Skeletal muscle satellite cell (primary cell): Measurements from ENCODE around the gene EMC10.

Source experiments
- H3K27me3 ChIP-seq: 2 replicates; pipeline ENCODE4 v1.7.0; 2013; ENCODE audit warnings: low read length; ENCODE audit not compliant: control insufficient read depth, insufficient read depth
- H3K36me3 ChIP-seq: 2 replicates; pipeline ENCODE4 v1.7.0; 2013; ENCODE audit warnings: mild to moderate bottlenecking, control low read depth, low read length; ENCODE audit not compliant: insufficient read depth
- H3K4me1 ChIP-seq: 2 replicates; pipeline ENCODE4 v1.7.0; 2013; ENCODE audit warnings: low read length; ENCODE audit not compliant: control insufficient read depth, insufficient read depth
- H3K4me2 ChIP-seq: 2 replicates; pipeline ENCODE4 v1.7.0; 2013; ENCODE audit warnings: mild to moderate bottlenecking, low read length
- H3K4me3 ChIP-seq: 2 replicates; pipeline ENCODE4 v1.7.0; 2013; ENCODE audit warnings: low read length
- H3K9ac ChIP-seq: 2 replicates; pipeline ENCODE4 v1.7.0; 2013; ENCODE audit warnings: mild to moderate bottlenecking, low read depth, low read length, moderate library complexity
- H3K9me3 ChIP-seq: replicated peaks from 2 replicates; pipeline ENCODE4 v1.7.0; 2013; ENCODE audit warnings: mild to moderate bottlenecking, control low read depth, low read length

The EMC10 gene

DNA sequence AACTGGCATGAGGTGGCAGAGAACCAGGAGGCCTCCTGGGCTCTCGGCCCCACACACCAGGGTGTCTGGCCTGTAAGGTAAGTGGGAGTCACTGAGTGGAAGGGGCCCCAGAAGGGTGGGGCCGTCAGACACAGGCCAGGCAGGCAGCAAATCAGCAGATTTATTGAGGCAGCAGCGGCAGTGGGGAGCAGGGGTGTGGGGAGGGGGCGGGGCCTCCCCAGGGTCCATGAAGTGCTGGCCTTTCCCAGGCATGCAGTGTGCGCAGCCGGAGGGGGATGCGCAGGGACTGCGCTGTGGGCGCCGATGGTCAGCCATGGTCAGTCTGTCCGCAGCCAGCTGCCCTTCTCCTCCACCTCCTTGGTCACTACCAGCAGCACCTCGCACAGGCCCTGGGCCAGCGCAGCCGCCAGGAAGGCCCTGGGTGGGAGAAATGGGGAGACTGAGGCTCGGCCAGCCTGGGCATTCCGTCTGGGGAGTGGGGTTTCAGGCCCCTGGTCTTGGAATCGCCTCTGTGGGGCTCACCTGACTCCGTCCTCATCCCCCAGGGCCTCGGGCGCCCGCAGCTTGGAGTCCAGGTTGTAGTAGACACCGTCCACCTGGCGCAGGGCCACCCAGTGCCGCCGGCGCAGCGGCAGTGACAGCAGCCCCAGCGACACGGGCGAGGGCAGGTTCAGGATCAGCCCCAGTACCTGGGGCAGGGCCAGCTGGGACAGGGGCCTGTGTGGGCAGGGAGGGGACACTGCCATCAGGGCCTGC lies 29.7 kb downstream of the EMC10 start:
- Histone ChIP-seq H3K4me3 (no peak overlapping the region), H3K9ac (no peak overlapping the region), H3K27me3 (peaks cover 7% of the 10 kb centered on the region), H3K4me1 (peaks cover 7% of the 10 kb centered on the region), H3K9me3 (no peaks in the 10 kb centered on the region), H3K4me2 (no peak overlapping the region), H3K36me3 (no peaks in the 10 kb centered on the region)

DNA sequence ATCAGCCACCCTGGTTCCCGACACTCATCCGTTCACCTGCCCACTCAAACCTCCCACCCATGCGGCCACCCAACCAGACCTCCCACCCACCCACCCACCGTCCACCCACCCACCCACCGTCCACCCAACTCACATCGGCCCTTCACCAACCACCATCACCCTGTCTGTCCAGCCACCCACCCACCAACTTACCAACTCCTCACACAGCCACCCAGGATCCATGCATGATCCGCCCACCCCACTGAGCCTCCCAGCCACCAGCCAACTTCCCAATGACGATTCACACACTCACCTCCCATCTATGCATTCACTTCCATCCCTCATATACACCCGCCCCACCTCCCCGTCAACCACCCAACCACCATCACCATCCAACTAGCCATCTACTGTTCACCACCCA lies 30.4 kb downstream of the EMC10 start:
- peaks cover under 1% of the 10 kb centered on the region for H3K27me3 ChIP-seq
- no peaks in the 10 kb centered on the region for H3K36me3 ChIP-seq
- H3K4me2 ChIP-seq: no peak overlapping the region
- H3K4me3 ChIP-seq: no peak overlapping the region
- H3K9me3 ChIP-seq: no peaks in the 10 kb centered on the region
- no peak overlapping the region for H3K9ac ChIP-seq
- H3K4me1 ChIP-seq: peaks cover 7% of the 10 kb centered on the region

DNA sequence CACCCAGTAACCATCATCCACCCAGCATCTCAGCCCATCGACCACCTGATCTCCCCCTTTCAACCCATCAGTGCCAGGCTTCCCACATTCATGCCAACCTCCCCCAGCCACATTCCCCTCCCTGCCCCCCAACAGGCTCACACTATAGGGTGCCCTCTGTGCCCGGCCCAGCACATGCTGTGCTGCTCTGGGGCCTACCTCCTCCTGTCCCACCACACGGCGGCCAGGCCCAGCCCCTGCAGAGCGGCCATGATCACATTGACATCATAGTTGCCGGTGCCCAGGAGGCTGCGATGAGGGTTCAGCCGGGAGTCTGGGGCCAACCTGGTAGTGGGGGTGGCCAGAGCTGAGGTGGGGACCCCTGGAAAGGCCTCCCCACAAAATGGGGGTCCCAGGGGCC lies 31.1 kb downstream of the EMC10 start:
- Histone ChIP-seq H3K9me3 (no peaks in the 10 kb centered on the region), H3K4me3 (no peak overlapping the region), H3K4me1 (peaks cover 7% of the 10 kb centered on the region), H3K36me3 (no peaks in the 10 kb centered on the region), H3K27me3 (no peaks in the 10 kb centered on the region), H3K4me2 (no peak overlapping the region), H3K9ac (no peak overlapping the region)

DNA sequence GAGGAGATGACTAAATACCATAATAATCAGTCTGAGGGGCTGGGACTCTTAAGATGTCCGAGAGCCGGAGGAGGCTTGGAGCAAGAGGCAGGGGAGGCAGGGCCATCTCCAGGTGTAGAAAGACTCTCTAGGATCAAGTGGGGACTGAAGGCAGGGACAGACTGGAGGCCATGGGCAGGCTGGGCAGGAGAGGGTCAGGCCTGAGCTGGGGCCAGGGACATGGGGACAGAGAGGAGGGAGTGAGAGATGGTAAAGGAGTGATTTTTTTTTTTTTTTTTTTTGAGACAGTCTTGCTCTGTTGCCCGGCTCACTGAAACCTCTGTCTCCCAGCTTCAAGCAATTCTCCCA lies 32.5 kb downstream of the EMC10 start:
- Histone ChIP-seq H3K36me3 (no peaks in the 10 kb centered on the region), H3K4me1 (peaks cover 7% of the 10 kb centered on the region), H3K9me3 (no peaks in the 10 kb centered on the region), H3K9ac (no peak overlapping the region), H3K4me2 (no peak overlapping the region), H3K4me3 (no peak overlapping the region), H3K27me3 (peaks cover 5% of the 10 kb centered on the region)

DNA sequence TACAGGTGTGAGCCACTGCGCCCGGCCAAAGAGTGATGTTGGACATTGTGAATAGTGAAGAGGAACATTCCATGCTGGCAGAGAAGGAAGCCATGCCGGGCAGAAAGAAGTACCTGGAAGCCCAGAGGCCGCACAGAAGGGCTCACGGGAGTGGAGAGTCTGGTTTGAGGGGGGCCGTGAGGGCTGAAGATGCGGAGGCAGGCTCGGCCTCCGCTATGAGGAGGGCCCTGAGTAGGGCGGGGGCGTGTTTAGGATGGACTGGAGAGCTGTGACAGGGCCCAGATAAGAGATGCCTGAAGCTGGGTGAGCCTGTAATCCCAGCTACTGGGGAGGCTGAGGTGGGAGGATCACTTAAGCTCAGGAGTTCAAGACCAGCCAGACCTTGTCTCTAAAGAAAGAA lies 33.1 kb downstream of the EMC10 start:
- Histone ChIP-seq H3K27me3 (peaks cover 9% of the 10 kb centered on the region), H3K9ac (no peak overlapping the region), H3K4me1 (peaks cover 7% of the 10 kb centered on the region), H3K36me3 (no peaks in the 10 kb centered on the region), H3K9me3 (no peaks in the 10 kb centered on the region), H3K4me2 (no peak overlapping the region), H3K4me3 (no peak overlapping the region)

DNA sequence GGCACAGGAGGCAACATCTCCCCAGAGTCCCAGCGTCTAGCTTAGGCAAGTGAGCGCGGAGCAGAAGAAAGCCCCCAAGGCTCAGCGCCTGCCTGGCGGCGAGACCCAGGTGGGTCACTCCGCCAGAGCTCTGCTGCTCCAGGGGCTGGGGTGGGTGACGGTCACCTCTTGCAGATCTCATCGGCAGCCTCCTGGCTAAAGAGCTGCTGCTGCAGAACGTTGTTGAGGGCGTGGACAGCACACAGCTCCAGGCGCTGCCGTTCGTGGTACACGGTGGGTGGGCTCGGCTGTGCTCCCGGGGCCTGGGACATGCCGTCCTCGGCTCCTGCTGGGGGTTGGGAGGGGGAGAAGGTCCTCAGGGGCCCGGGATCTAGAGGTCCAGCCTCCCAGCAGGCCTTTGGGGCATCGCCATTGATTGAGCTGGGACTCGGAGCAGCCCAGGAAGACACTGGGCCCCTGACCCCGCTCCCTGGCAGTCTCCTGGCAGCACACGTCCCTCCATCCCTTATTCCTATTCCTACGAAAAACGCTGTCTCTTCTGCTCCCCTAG lies 33.9 kb downstream of the EMC10 start:
- Histone ChIP-seq H3K4me2 (peak overlapping the region; percentile 100), H3K9ac (peak overlapping the region; percentile 97), H3K4me1 (peaks cover 7% of the 10 kb centered on the region)

DNA sequence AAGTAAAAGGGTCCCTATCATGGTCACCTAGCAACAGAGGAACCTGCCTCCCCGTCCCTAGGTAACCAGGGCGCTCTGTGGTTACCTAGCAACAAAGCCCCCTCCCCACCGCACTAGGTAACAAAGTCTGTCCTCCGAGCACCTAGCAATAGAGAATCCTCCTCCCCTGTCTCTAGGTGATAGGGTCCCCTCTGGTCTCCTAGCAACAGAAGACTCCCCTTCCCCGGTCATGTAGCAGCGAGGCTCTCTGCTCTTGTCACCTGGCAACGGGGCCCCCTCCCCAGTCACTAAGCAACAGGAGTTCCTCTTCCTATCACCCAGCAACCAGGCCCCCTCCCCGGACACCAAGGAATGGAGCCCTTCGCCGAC lies 34.4 kb downstream of the EMC10 start:
- Histone ChIP-seq H3K4me2 (peak overlapping the region; percentile 100), H3K27me3 (peaks cover 9% of the 10 kb centered on the region), H3K9me3 (no peaks in the 10 kb centered on the region), H3K36me3 (no peaks in the 10 kb centered on the region), H3K4me1 (peaks cover 7% of the 10 kb centered on the region), H3K4me3 (peak overlapping the region; percentile 95), H3K9ac (peak overlapping the region; percentile 97)

More for the DNA sequence above, 33.9 kb downstream of the EMC10 start:
- Histone ChIP-seq H3K9me3 (no peaks in the 10 kb centered on the region), H3K36me3 (no peaks in the 10 kb centered on the region), H3K27me3 (peaks cover 9% of the 10 kb centered on the region), H3K4me3 (peak overlapping the region; percentile 95)

DNA sequence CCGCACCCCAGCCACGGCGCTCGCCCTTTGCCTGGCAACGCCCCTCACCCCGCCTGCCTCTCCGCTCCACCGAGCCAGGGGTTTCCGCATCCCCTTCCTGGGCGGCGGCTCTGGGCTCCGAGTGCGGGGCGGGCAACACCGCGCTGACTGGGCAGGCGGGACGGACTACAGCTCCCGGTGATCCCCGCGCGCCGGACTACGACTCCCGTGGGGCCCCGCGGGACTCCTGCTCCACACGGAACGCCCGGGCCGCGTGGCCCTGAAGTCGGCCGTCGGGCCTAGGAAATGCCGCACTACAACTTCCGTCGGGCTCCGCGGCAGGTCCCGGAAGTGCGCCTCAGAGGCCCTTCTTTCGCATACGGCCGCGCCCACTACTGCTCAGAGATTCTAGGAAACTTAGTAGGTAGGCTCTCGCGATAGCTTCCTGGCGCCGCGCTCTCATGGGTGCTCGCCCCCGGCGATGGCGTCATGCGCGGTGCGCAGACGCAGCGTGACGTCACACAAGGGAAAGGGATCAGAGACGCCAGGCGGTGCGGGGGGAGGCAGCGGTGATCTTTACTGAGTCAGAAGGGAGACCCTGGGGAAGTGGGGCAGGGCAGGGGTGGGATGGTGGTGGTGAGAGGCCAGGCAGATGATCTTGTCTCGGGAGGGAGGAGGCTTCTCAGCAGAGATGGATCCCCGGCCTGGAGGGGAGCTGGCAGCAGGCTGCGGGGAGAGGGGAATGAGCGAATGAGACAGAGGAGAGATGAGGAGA lies 34.9 kb downstream of the EMC10 start, which contains the start of gene JOSD2:
Gene JOSD2, minus strand, starts transcription at position 123 of the 754 bp plus-strand sequence. CDS start 760 bp downstream, outside the sequence.
- Histone ChIP-seq H3K36me3 (no peaks in the 10 kb centered on the region), H3K27me3 (peaks cover 9% of the 10 kb centered on the region), H3K9me3 (no peaks in the 10 kb centered on the region), H3K4me1 (peaks cover 7% of the 10 kb centered on the region), H3K4me2 (peak within 1 kb of the TSS; percentile 100), H3K9ac (peak within 1 kb of the TSS; percentile 97), H3K4me3 (peak within 1 kb of the TSS; percentile 95)

DNA sequence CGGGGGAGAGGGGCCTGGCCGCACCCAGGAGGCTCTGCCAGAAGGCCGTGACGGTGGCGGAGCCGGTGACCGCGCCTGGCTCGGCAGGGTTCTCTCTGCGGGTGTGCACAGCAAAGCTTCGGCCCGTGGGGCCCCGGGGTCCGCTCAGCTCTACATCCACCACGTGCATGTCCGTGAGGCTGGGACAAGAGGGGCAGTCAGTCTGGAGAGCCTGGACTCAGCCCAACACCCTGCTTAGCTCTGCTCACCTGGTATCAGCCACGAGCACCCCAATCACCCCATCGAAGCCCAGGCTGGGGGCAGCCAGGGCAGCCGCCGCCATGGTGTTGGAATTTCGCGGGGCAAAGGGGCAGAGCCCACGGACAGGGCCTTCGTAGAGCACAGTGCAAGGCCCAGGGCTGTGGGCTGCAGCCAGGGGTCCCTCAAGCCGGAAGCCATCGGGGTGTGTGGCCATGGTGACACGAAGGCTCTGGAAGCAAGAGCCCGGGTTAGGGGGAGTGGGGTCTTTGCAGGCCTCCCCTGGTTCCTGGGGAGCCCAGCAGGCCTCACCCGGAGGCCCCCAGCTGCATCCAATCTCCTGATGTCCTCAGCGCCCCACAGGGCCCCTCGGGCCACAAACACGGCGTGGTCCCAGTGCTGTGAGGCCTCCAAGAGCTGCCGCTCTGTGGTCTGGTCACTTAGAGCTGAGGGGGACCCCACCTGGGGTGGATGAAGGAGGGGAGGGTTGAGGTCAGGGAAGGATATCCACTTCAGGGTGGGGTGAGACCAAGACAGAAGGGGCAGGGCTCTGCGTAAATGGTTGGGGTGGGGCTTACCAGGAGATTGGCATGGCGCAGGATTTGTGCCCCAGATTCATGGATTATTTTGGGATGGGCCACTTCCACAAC lies 36.0 kb downstream of the EMC10 start:
- no peaks in the 10 kb centered on the region for H3K36me3 ChIP-seq
- no peaks in the 10 kb centered on the region for H3K9me3 ChIP-seq
- H3K9ac ChIP-seq: peak overlapping the region; percentile 97
- H3K4me3 ChIP-seq: peak overlapping the region; percentile 95
- H3K4me1 ChIP-seq: peaks cover 7% of the 10 kb centered on the region
- H3K27me3 ChIP-seq: peaks cover 9% of the 10 kb centered on the region
- H3K4me2 ChIP-seq: peak overlapping the region; percentile 100

DNA sequence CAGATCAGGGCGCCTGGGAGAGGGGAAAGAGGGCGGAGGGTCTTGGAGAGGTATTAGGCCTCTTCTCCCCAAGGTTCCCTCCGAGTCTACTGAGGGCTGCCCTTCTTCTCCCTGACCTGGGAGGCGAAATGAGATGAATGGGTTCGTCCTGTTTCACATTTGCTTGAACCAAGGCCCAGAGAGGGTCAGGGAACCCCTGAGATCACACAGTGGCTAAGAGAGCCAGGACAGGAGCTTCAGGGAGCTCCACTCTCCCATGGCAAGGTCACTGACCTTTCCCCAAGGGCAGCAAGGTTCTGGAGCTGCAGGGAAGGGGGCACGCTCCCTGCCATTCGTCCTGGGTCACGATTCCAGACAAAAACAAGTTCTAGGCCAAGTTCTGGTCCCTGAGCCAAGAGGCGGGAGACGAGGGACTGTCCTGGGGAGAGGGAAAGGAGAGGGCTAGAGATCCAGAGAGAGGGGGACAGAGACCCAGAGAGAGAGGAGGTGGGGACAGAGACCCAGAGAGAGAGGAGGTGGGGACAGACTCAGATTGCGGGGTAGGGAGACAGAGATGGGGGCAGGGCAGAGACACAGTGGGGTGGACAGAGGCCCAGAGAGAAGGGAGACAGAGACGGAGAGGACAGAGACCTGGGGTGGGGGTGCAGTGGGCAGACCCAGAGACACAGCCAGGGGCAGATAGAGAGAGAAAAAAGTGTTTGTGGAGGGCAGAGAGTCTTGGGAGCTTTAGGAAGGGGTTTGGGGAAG lies 36.9 kb downstream of the EMC10 start:
- Histone ChIP-seq H3K27me3 (peaks cover 9% of the 10 kb centered on the region), H3K36me3 (no peaks in the 10 kb centered on the region), H3K4me3 (no peak overlapping the region), H3K4me2 (no peak overlapping the region), H3K9me3 (no peaks in the 10 kb centered on the region), H3K9ac (no peak overlapping the region), H3K4me1 (peaks cover 7% of the 10 kb centered on the region)
